ENCODE data around the gene TTC8. TPM values are rescaled to one million over a fixed set of nuclear protein-coding genes. Genes with fewer than 3 reads are reported as not detected.

Gene TTC8
- total and polyA plus RNA-seq, 2 donors (not counting 1 experiment from before 2014, with no cell fraction given), result 31.2 to 44.2 TPM

GRCh38 chr14:88877192-88877591 is 52.7 kb downstream of the TTC8 start:
- H3K79me2 ChIP-seq (ENCODE audit: control insufficient read depth, insufficient read depth, low read length), result no peaks in the 10 kb centered on the region
- DNase-seq (ENCODE audit: low read depth in 2 of 2), result no peak
- no peak overlapping the region for H2AFZ ChIP-seq (ENCODE audit: low read length)
- no peaks in the 10 kb centered on the region for H3K36me3 ChIP-seq (ENCODE audit: control insufficient read depth, insufficient read depth, low read length)
- no peak for TF ChIP-seq EZH2 (IDR thresholded peaks at IDR 0.05; ENCODE audit: low read length, missing control alignments)
- no peak overlapping the region for H3K9ac ChIP-seq (ENCODE audit: insufficient read depth, low read length)
- no peaks in the 10 kb centered on the region for H3K27me3 ChIP-seq (ENCODE audit: control insufficient read depth, insufficient read depth, low read length)
- H3K4me1 ChIP-seq (ENCODE audit: control insufficient read depth, extremely low read depth, insufficient read depth, low read length), result no peaks in the 10 kb centered on the region
- H3K9me3 ChIP-seq (ENCODE audit: control insufficient read depth, insufficient read depth, low read depth, low read length), result no peaks in the 10 kb centered on the region
- H3K27ac ChIP-seq (ENCODE audit: insufficient read depth, low read length), result no peak overlapping the region
- H4K20me1 ChIP-seq (ENCODE audit: control insufficient read depth, extremely low read depth, insufficient read depth, low read length), result no peaks in the 10 kb centered on the region
- no peak overlapping the region for H3K4me2 ChIP-seq (ENCODE audit: extremely low read depth, insufficient read depth, low read length)
- no peak overlapping the region for H3K4me3 ChIP-seq (replicated peaks in 1 of 4; ENCODE audit: control extremely low read depth in 1 of 4, insufficient read depth in 1 of 4, low read depth in 3 of 4, low read length in 4 of 4)

- Histone ChIP-seq H3K27ac (ENCODE audit: insufficient read depth, low read length) (no peak overlapping the region), H4K20me1 (ENCODE audit: control insufficient read depth, extremely low read depth, insufficient read depth, low read length) (no peaks in the 10 kb centered on the region), H3K79me2 (ENCODE audit: control insufficient read depth, insufficient read depth, low read length) (no peaks in the 10 kb centered on the region), H3K27me3 (ENCODE audit: control insufficient read depth, insufficient read depth, low read length) (no peaks in the 10 kb centered on the region), H3K9me3 (ENCODE audit: control insufficient read depth, insufficient read depth, low read depth, low read length) (no peaks in the 10 kb centered on the region), H3K36me3 (ENCODE audit: control insufficient read depth, insufficient read depth, low read length) (no peaks in the 10 kb centered on the region), H3K4me1 (ENCODE audit: control insufficient read depth, extremely low read depth, insufficient read depth, low read length) (no peaks in the 10 kb centered on the region), H2AFZ (ENCODE audit: low read length) (no peak overlapping the region), H3K4me2 (ENCODE audit: extremely low read depth, insufficient read depth, low read length) (no peak overlapping the region), H3K9ac (ENCODE audit: insufficient read depth, low read length) (no peak overlapping the region), H3K4me3 (replicated peaks in 1 of 4; ENCODE audit: control extremely low read depth in 1 of 4, insufficient read depth in 1 of 4, low read depth in 3 of 4, low read length in 4 of 4) (no peak overlapping the region)
- TF ChIP-seq EZH2 (IDR thresholded peaks at IDR 0.05; ENCODE audit: low read length, missing control alignments) (no peak), CTCF (conservative IDR thresholded peaks at IDR 0.05 in 1 of 2, IDR thresholded peaks at IDR 0.05 in 1 of 2; ENCODE audit: low read depth in 1 of 2, low read length in 2 of 2) (no peak)
- peak; percentile 83 to 89 for DNase-seq (ENCODE audit: low read depth in 2 of 2)
Observed at GRCh38 chr14:88879022-88879421, 54.6 kb downstream of the TTC8 start.

DNA sequence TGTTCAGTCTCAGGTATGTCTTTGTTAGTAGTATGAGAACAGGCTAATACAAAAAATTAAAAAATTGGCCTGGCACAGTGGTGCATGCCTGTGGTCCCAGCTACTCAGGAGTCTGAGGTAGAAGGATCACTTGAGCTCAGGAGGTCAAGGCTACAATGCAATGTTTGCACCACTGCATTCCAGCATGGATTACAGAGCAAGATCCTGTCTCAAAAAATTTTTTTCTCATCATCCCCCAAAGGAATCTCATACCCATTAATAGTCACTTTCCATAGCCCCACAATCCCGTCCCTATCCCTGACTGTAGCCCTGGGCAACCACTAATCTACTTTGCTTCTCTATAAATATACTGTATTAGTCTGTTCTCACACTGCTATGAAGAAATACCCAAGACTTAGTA is 57.8 kb downstream of the TTC8 start:
- H4K20me1 ChIP-seq (ENCODE audit: control insufficient read depth, extremely low read depth, insufficient read depth, low read length), result no peaks in the 10 kb centered on the region
- H3K27me3 ChIP-seq (ENCODE audit: control insufficient read depth, insufficient read depth, low read length), result no peaks in the 10 kb centered on the region
- H3K9ac ChIP-seq (ENCODE audit: insufficient read depth, low read length), result no peak overlapping the region
- H3K4me2 ChIP-seq (ENCODE audit: extremely low read depth, insufficient read depth, low read length), result no peak overlapping the region
- H2AFZ ChIP-seq (ENCODE audit: low read length), result no peak overlapping the region
- H3K9me3 ChIP-seq (ENCODE audit: control insufficient read depth, insufficient read depth, low read depth, low read length), result no peaks in the 10 kb centered on the region
- TF ChIP-seq EZH2 (IDR thresholded peaks at IDR 0.05; ENCODE audit: low read length, missing control alignments), result no peak
- no peak for TF ChIP-seq CTCF (conservative IDR thresholded peaks at IDR 0.05 in 1 of 2, IDR thresholded peaks at IDR 0.05 in 1 of 2; ENCODE audit: low read depth in 1 of 2, low read length in 2 of 2)
- DNase-seq (ENCODE audit: low read depth in 2 of 2), result peak in 1 of 2 donors; percentile 59
- no peak overlapping the region for H3K27ac ChIP-seq (ENCODE audit: insufficient read depth, low read length)
- H3K79me2 ChIP-seq (ENCODE audit: control insufficient read depth, insufficient read depth, low read length), result no peaks in the 10 kb centered on the region
- H3K4me1 ChIP-seq (ENCODE audit: control insufficient read depth, extremely low read depth, insufficient read depth, low read length), result no peaks in the 10 kb centered on the region
- no peaks in the 10 kb centered on the region for H3K36me3 ChIP-seq (ENCODE audit: control insufficient read depth, insufficient read depth, low read length)
- H3K4me3 ChIP-seq (replicated peaks in 1 of 4; ENCODE audit: control extremely low read depth in 1 of 4, insufficient read depth in 1 of 4, low read depth in 3 of 4, low read length in 4 of 4), result no peak overlapping the region
